NOMO-1 treated with DMSO at 0.1 percent for 48 hours (cell line): Measurements from ENCODE around the gene STIM1.

Source experiments
- DNase-seq: peaks from one replicate; lab custom pipeline; 2025; ENCODE audit not compliant: unreplicated experiment; lab: John Stamatoyannopoulos, UW

The STIM1 gene

DNA sequence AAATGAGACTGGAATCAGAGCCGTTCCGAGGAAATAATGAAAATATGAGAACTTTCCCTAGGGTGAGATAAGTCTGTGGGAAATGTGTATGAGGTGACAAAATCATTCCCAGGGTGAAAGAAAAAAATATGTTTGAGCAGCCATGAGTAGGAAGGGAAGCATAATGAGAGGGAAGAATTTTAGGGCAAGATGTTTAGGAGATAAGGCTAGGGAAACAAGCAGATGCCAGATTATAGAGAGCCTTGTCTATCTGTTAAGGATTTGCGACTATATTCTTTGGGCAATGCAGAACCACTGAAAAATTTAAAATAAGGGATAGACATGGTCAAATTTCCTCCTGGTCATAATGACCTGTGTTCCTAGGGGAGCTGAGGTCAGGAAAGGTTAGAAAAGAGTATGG is 54.4 kb downstream of the STIM1 start:
- no peak for DNase-seq

DNA sequence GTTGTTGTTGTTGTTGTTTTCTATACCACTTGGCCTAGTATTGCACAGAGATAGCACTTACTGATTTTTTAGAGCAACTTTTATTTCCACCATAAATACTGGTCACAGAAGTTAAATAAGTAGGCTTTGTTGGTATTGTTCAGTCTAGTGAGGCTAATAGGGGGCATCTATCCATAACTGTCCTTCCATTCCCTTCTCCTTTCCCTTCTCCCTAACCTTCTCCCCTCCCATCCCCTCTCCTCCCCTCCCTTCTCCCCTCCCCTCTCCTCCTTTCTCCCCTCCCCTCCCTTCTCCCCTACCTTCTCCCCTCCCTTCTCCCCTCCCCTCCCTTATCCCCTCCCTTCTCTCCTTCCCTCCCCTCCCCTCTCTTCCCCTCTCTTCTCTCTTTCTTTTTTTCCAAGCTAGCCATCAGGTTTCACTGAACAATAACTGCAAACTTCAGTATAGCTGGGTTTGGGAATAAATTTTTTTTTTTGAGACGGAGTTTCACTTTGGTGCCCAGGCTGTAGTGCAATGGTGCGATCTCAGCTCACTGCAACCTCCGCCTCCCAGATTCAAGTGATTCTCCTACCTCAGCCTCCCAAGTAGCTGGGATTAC is 56.5 kb downstream of the STIM1 start:
- no peak for DNase-seq

DNA sequence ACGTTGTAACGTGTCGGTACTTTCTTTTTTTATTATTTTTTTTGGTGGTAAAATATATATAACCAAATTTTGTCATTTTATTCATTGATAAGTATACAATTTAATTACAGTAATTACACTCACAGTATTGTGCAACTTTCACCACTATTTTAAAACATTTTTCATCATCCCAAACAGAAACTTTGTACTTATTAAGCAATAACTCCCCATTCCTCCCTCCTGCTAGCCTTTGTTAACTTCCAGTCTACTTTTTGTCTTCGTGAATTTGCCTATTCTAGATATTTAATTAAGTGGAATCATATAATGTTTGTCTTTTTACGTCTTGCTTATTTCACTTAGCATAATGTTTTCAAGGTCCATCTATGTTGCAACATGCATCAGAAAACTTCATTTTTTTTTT is 58.5 kb downstream of the STIM1 start:
- peak; percentile 60 for DNase-seq

DNA sequence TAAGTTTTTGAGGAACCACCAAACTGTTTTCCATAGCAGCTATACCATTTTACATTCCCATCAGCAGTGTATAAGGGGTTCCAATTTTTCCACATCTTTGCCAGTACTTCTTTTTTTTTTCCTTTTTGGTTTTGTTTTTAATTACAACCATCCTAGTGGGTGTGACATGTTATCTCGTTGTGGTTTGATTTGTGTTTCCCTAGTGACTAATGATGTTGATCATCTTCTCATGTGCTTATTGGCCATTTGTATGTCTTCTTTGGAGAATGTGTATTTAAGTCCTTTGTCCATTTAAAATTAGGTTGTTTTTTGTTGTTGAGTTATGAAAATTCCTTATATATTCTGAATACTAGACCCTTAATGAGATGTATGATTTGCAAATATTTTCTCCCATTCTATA is 59.3 kb downstream of the STIM1 start:
- peak; percentile 30 for DNase-seq

DNA sequence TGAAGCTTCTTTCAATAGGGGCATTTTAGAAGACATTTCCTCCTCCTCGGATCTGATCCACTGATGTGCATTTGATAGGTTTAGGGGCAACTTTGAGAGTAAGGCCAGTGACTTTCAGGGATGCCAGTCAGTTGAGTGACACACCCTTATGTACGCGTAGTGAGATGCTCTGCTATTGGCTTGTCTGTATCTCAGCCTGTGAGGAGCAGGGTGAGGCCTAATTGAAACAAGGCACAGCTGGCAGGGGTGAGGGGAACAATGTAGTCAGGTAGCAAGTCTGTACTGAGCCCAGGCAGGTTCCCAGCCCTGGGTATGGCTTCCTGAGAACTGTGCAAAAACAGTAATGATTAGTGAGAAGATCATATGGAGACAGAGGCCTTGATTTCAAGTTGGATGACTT is 61.5 kb downstream of the STIM1 start:
- DNase-seq, result no peak

DNA sequence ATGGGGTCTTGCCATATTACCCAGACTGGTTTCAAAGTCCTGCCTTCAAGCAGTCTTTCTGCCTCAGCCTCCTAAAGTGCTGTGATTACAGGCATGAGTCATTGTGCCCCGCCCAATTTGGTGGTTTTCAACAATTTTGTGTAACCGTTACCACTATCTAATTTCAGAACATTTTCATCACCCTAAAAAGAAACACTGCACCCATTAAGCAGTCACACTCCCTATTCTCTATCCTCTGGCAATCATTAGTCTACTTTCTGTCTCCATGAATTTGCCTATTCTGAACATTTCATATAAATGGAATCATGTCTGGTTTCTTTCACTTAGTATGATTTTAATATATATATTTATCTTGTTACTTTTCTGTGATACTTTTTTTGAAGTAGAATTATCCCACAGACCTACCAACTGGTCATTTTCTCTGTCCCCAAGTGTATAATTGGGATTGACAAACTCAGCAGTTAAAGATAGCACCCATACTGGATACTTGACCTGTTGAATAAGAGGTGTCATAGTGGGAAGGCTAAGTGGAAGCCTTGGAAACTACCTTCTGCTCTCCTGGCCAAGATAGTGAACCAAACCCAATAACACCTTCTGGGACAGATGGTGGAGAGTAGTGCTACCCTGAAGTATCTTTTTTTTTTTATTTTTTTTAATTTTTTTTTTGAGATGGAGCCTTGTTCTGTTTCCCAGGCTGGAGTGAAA is 64.8 kb downstream of the STIM1 start:
- DNase-seq, result peak; percentile 83

DNA sequence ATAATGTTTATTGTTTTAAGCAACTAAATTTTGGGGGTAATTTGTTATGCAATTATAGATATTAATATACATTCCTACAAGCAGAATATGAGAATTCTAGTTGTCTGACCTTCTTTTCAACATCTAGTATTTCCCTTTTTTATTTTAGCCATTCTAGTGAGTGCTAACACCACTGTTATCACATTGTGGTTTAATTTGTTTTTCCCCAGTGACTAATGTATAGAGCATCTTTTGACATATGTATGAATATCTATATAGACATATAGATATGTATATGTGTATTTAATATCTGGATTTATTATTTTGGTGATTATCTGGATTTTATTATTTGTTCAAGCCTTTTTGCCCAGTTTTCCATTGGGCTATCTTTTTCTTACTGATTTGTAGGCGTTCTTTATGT is 66.6 kb downstream of the STIM1 start:
- DNase-seq, result no peak

DNA sequence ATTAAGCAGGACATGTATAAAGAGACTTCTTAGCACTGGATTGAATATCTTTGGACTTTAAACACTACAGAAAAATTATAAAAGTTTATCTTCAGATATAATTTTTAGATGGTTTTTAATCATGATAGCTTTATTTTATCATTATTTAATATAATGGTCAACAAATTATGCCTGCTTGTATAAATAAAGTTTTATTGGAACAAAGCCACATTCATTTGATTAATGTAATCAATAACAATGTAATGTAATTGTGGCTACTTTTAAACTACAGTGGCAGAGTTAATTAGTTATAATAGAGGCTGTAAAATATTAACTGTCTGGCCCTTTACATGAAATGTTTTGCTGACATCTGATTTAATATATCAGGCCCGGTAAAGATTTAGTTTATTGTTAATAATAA is 70.0 kb downstream of the STIM1 start:
- DNase-seq, result no peak

DNA sequence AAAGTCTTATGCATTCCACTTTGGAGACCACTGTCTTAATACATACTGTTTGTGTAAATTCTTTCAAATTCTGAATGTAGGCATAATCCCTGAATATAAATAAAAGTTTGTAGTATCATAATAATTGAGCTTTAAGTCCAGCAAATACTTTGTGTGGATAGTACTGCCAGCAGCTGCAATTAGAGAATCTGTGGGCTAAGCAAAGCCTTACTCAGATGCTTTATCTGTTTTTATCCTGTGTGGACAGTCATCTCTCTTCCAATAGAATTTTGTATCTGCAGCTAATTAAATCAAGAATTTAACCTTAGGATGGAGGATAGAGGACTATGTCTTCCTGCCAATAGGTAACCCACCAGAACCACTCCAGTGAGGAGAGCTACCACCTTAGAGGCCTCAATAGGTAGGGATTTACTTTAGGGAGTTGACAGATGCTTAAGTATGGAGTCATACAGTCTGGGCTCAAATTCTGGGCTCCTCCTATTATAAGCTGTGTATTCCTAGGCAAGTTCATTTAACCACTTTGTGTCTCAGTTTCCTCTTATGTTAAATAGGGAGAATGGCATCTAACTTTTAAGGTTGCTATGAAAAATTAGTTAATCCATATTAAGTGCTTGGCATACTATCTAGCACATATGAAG is 71.1 kb downstream of the STIM1 start:
- no peak for DNase-seq

DNA sequence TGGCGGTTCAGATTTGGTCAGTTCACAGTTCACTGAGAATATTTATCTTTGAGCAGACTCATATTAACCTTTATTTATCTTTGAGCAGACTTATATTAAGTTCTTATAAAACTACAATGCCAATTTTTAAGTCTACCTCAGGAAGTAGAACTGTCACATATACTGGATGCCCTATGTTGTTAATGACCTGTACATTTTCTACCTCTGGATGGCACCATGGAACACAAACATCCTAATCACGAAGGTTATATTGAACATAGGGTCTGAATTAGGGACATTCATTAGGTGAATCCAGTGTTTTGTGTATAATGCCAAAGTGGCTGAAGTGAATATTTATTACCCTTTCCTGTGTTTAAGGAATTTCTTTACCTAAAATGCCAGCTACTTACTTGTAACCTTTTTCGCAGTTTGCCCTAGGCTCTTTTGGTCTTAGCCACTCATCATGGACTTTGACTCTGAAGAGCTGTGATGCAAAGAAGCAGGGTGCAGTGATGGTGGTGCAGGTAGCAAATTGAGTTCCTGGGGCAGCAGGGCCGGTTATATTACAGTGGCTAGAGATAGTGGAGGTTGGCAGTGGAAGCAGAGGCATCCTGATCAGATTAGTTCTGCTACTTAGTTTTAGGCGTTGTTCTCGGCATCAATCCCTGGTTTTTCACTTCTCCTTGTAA is 71.8 kb downstream of the STIM1 start:
- no peak for DNase-seq

DNA sequence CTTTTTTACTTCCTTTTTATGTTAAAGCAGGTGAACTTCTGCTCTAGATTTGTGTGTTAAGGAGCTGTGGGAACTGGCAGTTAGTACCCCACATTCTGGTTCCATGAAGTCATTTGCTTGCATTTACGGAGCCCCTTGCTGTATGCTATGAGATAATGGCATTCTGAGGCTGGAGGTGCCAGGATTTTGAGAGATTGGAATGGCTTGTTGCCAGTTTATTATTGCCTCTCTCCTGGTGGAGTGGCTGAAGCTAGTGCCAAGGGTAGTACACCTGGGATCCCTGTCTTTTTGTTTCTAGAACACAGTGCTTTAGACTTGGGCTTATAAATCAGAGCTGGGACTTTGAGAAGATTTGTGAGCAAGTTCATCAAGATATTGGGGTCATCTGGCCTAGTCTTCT is 73.8 kb downstream of the STIM1 start:
- no peak for DNase-seq

DNA sequence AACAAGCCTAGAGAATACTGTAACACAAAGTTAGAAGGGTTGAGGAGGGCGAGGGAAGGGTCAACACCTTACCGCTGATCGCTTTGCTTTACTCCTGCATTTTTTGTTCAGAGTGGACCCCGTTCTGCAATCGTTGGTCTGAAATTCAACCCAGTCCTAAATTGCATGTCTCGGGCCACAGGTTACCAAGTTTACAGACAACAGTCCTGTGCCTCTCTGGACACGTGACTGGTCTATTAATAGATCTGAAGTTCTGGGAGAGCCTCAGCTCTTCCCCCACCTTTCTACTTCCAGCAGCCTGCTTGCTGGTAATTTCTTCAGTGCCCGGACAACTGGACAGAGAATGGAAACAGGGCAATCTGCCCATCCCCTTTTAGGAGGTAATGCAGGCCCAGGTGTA is 74.2 kb downstream of the STIM1 start:
- no peak for DNase-seq

DNA sequence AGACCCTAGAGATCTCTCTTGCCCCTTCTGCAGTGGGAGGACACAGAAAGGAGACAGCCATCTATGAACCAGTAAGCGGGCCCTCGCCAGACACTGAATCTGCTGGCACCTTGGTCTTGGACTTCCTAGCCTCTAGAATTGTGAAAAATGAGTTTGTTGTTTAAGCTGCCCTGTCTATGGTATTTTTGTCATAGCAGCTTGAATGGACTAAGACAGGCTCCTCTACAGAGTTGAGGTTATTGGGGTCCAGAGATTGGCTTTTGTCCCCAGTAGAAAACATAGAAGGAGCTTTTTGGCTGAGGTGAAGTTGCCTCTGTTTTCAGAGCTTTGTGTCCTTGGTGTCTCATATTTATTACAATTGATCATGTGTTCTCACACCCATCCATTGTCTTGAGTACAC is 77.2 kb downstream of the STIM1 start:
- no peak for DNase-seq

DNA sequence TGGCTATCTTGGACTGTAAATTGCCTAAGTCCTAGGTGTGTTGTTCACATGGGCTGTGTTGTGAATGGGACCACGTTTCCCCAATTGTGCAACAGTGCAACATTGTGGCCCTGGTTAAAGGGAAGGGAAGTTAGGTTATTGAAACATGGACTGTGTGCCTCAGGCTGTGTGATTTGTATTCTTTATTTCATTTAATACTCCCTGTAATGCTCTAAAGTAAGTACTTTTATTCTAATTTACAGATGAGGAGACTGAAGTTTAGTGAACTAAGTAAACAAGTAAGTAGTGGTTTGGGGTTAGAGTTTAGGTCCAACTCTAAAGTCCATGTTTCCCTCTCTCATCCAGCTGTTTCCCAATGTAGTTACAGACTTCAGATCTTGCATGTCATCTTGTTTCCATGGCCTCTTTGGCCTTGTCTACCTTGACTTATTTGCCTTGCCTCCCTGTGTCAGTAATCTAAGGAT is 77.7 kb downstream of the STIM1 start:
- no peak for DNase-seq

DNA sequence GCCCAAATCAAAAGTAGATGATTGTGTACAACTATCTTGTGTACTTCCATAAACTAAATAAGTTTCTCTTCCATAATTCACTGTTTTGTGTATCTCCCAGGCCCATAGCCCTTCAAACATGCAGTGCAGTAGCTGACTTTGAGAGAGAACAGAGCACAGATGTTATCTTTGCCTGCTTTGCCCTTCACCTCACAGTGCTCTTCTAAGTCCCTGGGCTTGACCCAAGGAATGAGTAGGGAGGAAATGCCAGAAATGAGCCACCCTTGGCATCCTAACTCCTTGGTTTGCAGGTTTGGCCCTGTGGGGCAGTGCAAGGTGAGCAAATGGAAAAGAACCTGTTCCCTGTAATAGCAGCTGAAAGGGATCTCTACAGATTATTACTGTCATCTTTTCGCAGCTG is 79.2 kb downstream of the STIM1 start:
- no peak for DNase-seq

DNA sequence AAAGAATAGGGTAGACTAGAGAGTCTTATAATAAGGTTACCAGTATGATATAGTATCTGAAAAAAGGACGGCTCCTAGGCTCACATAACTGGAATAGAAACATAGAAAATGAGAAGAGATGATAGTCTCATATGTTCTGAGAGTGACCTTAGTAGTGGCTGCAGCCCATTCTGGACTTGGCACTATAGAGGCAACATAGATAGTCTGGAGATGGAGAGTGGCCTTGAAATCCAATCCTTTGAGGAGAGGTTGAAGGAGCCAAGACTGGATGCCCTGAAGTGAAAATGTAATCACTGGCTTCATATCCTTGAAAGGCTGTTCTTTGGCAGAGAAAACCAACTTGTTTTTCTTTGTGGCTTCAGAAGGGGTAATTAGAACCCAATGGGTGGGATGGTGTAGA is 81.1 kb downstream of the STIM1 start:
- DNase-seq, result no peak

DNA sequence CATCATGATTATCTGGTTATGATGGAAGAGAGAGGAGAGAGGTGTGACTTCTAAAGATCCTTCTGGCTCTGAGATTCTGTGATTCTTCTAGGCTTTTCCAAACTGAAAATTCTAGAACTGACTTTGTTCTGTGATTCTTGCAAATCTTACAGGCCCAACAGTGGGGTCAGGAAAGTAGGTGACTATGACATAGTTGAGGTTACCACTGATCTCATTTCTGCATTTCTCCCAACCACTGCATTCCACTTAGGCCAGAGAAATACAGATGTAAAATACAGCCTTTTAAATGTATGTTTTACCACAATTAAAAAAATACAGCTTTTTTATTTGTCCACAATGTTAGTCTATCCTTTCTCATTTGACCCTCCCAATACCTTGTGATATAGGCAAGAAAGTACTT is 83.7 kb downstream of the STIM1 start:
- DNase-seq, result no peak

DNA sequence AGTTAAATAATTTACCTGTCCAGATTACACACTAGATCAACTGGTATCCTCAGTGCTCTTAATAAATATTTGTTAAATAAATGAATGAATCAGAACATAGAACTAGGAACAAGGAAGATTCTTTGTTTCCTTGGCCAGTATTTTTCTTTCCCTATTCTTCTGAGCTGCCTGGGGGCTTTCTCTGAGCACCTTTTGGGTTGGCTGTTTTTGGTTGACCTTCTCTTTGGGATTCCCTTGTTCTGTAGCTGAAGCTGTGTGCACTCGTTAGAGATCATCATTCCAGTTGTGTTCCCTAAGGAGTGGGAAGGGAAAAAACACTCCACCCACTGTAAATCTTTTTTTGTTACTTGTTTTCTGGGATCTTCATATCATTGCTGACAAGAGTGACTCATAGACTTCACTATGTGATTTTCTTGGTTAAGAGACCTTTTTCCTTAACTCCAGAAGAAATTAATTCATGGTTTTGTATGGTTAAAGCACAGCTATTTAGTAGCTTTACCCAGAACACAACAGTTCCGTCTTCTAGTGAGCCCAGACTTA is 84.3 kb downstream of the STIM1 start:
- DNase-seq, result no peak

DNA sequence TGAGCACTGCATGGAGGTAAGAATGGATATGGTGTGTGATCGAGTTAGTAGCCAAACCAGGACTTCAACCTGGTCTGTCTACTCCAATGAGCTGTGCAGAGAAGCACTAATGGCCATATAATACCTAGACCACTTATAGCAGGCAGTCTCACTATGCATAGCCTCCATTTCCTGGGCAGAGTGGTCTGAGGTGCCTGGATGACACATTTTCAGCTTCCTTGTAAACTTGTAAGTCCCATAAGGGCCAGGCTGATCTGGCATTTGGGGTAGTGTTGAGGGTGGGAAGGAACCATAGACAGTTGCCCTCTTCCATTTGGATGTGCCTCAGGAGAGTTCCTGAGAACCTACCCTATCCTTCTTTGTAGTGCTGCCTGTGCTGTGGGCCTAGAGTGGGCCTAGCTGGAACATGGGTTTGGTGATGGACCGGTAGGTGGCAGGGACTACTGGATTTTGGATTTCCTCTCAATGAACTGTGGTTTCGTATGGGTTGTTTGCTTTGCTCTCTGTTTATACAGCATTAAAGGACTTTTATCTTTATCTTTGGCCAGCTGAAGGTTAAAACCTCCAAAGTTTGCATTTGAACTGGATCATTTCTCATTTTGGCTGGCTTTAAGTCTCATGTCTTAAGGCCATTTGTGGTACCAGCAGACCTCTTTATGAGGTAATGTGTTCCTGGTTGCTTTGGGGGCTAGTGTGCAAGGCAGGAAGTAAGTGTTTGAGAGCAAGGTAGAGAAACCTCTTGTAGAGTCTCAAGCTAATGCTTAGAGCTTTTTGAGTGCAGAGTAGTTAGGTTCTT is 86.9 kb downstream of the STIM1 start:
- DNase-seq, result no peak

DNA sequence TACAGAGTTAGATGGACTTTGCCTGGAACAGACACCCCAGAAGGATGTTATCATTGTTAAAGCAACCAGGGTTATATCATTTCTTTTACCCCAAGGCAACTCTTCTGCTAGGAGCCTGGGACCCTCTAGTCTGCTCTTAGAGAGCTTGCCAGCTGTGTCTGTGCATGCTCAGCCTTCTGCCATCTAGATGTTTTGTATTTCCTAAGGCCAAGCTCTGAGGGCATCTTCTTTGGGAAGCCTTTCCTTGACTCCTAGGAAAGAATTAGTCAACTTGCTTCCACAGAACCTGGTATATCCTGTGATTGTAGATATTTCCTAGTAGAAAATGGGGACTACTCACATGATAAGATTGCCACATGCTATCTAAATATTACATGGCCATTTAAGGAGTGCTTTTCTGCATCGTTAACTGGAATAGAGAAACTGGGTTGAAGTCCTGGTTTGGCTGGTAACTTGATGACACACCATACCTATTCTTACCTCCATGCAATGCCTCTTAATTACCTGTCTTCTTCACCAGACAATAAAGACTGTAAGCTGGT is 87.6 kb downstream of the STIM1 start:
- DNase-seq, result peak; percentile 19

DNA sequence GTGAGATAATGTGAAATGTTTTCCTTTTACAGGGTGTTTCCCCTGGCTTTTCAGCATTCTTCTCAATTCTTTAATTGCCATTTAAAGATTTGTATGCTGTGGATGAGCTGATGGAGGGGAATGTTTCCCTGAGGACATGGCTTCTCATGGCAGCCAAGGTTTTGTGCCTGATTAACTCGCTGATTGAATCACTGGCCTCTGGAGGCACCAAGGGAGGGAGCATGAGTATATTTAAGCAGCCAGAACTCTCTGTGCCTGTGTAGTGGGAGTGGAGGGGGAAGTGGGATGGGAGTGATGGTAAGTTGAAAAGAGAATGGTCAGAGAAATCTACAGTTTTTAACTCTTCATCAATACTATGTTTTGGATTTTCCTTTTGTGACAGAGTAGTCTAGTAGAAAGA is 88.7 kb downstream of the STIM1 start:
- DNase-seq, result no peak
